BJ (cell line): ENCODE results near the gene FBXO38. TPM values are rescaled to one million over a fixed set of nuclear protein-coding genes. Genes with fewer than 3 reads are reported as not detected.

Experiments
- CTCF ChIA-PET: fragments of 350-600 bp; formaldehyde crosslinking; extraction: SDS; loops from one replicate; lab custom pipeline; 2021; ENCODE audit warnings: antibody characterized with exemption, inconsistent platforms; lab: Yijun Ruan, JAX
- POLR2A ChIA-PET: fragments of 300-600 bp; sonication (Branson Sonifier 250); formaldehyde crosslinking; extraction: SDS; loops from one replicate; lab custom pipeline; 2021; ENCODE audit warnings: antibody characterized with exemption; lab: Charles Lee
- DNase-seq: peaks from one replicate; pipeline ENCODE4 v3.0.0-alpha.2; 2011; ENCODE audit warnings: low read depth
- H3K27me3 ChIP-seq: 2 replicates; pipeline ENCODE4 v1.6.0; 2011; ENCODE audit warnings: low read length; ENCODE audit not compliant: control insufficient read depth, insufficient read depth
- H3K36me3 ChIP-seq: 2 replicates; pipeline ENCODE4 v1.5.1; 2011; ENCODE audit warnings: low read length; ENCODE audit not compliant: control insufficient read depth, insufficient read depth
- H3K4me3 ChIP-seq: 2 replicates; pipeline ENCODE4 v1.5.1; 2011; ENCODE audit warnings: low read depth, mild to moderate bottlenecking, control low read depth, low read length
- CTCF ChIP-seq: IDR thresholded peaks from 2 replicates; pipeline ENCODE4 v1.5.1; 2011; ENCODE audit warnings: low read depth, mild to moderate bottlenecking, control low read depth, inconsistent platforms, low read length, moderate library complexity; ENCODE audit not compliant: insufficient read depth
- polyA plus RNA-seq: library from polyadenylated mRNA; depleted of rRNA; stranded (reverse); fragments of >200 nt; gene quantifications from 2 replicates; pipeline ENCODE4 v1.2.3, GENCODE V29; 2011

The FBXO38 gene
- polyA plus RNA-seq, 1 experiment: 19.3 TPM

- POLR2A ChIA-PET: no interaction called here
- peaks cover 1% of the 10 kb centered on the region; the same call in 1 of the 2 replicates for H3K27me3 ChIP-seq
- no peak overlapping the region for H3K4me3 ChIP-seq
- CTCF ChIA-PET: interaction anchor here (7.9 kb wide), 1 partner anchor 12 kb away, joined by 36 read pairs; no protein-coding TSS in a partner anchor
- H3K36me3 ChIP-seq: no peaks in the 10 kb centered on the region
- TF ChIP-seq CTCF: no peak
- DNase-seq: no peak
These were observed 70.8 kb downstream of the FBXO38 start for GRCh38 chr5:148454576-148454975.

- Histone ChIP-seq H3K4me3 (no peak overlapping the region), H3K36me3 (no peaks in the 10 kb centered on the region), H3K27me3 (peaks cover 1% of the 10 kb centered on the region; the same call in 1 of the 2 replicates)
- ChIA-PET CTCF (interaction anchor here (0.6 to 7.9 kb wide), 2 partner anchors 12 to 19 kb away, joined by 3 to 36 read pairs; no protein-coding TSS in a partner anchor), POLR2A (no interaction called here)
- TF ChIP-seq CTCF: no peak
- DNase-seq: no peak
These were observed 71.4 kb downstream of the FBXO38 start for GRCh38 chr5:148455185-148455584.

- DNase-seq: no peak
- CTCF ChIA-PET: interaction anchor here (1.1 to 7.9 kb wide), 3 partner anchors 14 to 25 kb away, joined by 3 to 36 read pairs (median 3); no protein-coding TSS in a partner anchor
These were observed 73.4 kb downstream of the FBXO38 start for GRCh38 chr5:148457183-148457620.

GRCh38 chr5:148458036-148458888 lies 74.5 kb downstream of the FBXO38 start:
- ChIA-PET CTCF (interaction anchor here (7.9 kb wide), 1 partner anchor 15 kb away, joined by 36 read pairs; no protein-coding TSS in a partner anchor), POLR2A (no interaction called here)
- no peak for DNase-seq
- Histone ChIP-seq H3K4me3 (no peak overlapping the region), H3K27me3 (0 out of 2 replicates have a peak, but pooled peaks cover 1% of the 10 kb centered on the region), H3K36me3 (no peaks in the 10 kb centered on the region)
- TF ChIP-seq CTCF: no peak

More at GRCh38 chr5:148457183-148457620, 73.4 kb downstream of the FBXO38 start:
- TF ChIP-seq CTCF: peak; percentile 35
- Histone ChIP-seq H3K36me3 (no peaks in the 10 kb centered on the region), H3K4me3 (no peak overlapping the region), H3K27me3 (0 out of 2 replicates have a peak, but pooled peaks cover 1% of the 10 kb centered on the region)
- POLR2A ChIA-PET: no interaction called here

GRCh38 chr5:148459669-148460068 lies 75.9 kb downstream of the FBXO38 start:
- TF ChIP-seq CTCF: no peak
- POLR2A ChIA-PET: no interaction called here
- DNase-seq: no peak
- Histone ChIP-seq H3K27me3 (0 out of 2 replicates have a peak, but pooled peaks cover 1% of the 10 kb centered on the region), H3K4me3 (no peak overlapping the region), H3K36me3 (no peaks in the 10 kb centered on the region)
- CTCF ChIA-PET: interaction anchor here (0.7 to 0.9 kb wide), 2 partner anchors 181 to 271 kb away, joined by 3 read pairs; no protein-coding TSS in a partner anchor
